HepG2 (cell line): ENCODE results near the gene GRAMD1A. TPM values are rescaled to one million over a fixed set of nuclear protein-coding genes. Genes with fewer than 3 reads are reported as not detected.

Experiments
- ATAC-seq: fragments of 200-7000 bp; cut with Tn5 transposase; 3 replicates; pipeline ENCODE4 v1.9.1; 2020; ENCODE audit warnings: mild to moderate bottlenecking, moderate library complexity
- BruUV-seq: library from RNA; stranded (reverse); fragments of 400-500 nt; replicated peaks from 2 replicates; lab custom pipeline; 2021; lab: Mats Ljungman, UMichigan
- CTCF ChIA-PET: fragments of 300-600 bp; formaldehyde crosslinking; extraction: SDS; loops from one replicate; lab custom pipeline; 2021; ENCODE audit warnings: low total read pairs, inconsistent platforms, low intra/inter-chr PET ratio; lab: Yijun Ruan, JAX
- POLR2A ChIA-PET: fragments of 350-600 bp; sonication (Branson Sonifier 250); formaldehyde crosslinking; loops from one replicate; lab custom pipeline; 2020; ENCODE audit warnings: antibody characterized with exemption, inconsistent platforms; lab: Yijun Ruan, JAX
- DNase-seq: peaks from one replicate; pipeline ENCODE4 v3.0.0-alpha.2; 2015; ENCODE audit warnings: low spot score
- FAIRE-seq: peaks from 3 replicates; lab custom pipeline; 2011; peaks lifted over from hg19 to GRCh38; lab: Jason Lieb, UNC
- H2AFZ ChIP-seq: one replicate; pipeline ENCODE4 v1.6.1; 2011; ENCODE audit warnings: low read length, inconsistent platforms
- H3K27ac ChIP-seq: fragments of 300-600 bp; 3 replicates; pipeline ENCODE4 v1.8.0; 2011; ENCODE audit warnings: mixed run types, mild to moderate bottlenecking, mixed read lengths, low read length, inconsistent platforms; ENCODE audit not compliant: insufficient read depth; ENCODE audit errors: extremely low read length
- H3K27me3 ChIP-seq, 2 experiments: fragments of 200-600 bp in 1 of 2; 2 replicates in 1 of 2; 3 replicates in 1 of 2; pipeline versions ENCODE4 v1.6.0 to v1.8.0; 2011; ENCODE audit warnings: low read length in 2 of 2, mild to moderate bottlenecking in 2 of 2, moderate library complexity in 2 of 2, inconsistent platforms in 1 of 2; ENCODE audit not compliant: insufficient read depth in 2 of 2, control insufficient read depth in 1 of 2
- H3K36me3 ChIP-seq, 2 experiments: fragments of 200-600 bp in 1 of 2; replicated peaks in 1 of 2; 2 replicates in 1 of 2; 3 replicates in 1 of 2; pipeline versions ENCODE4 v1.5.1 to v1.8.0; 2011; ENCODE audit warnings: low read length in 2 of 2, inconsistent platforms in 1 of 2; ENCODE audit not compliant: insufficient read depth in 2 of 2, control insufficient read depth in 1 of 2
- H3K4me1 ChIP-seq: 2 replicates; pipeline ENCODE4 v1.5.1; 2012; ENCODE audit warnings: low read length, inconsistent platforms; ENCODE audit not compliant: insufficient read depth
- H3K4me2 ChIP-seq: 2 replicates; pipeline ENCODE4 v1.6.0; 2011; ENCODE audit warnings: low read depth, low read length, inconsistent platforms
- H3K4me3 ChIP-seq, 3 experiments: fragments of 200-600 bp in 1 of 3; sonication (generic), shearing (Covaris generic) in 1 of 3; replicated peaks in 1 of 3; 2 replicates each; pipeline ENCODE4 v1.5.1; 2011 to 2016; ENCODE audit warnings: low read length in 3 of 3, inconsistent platforms in 2 of 3, low read depth in 2 of 3, mild to moderate bottlenecking in 2 of 3, control low read depth in 1 of 3, mixed read lengths in 1 of 3; ENCODE audit not compliant: insufficient read depth in 1 of 3
- H3K79me2 ChIP-seq: one replicate; pipeline ENCODE4 v1.6.1; 2011; ENCODE audit warnings: low read length, inconsistent platforms; ENCODE audit not compliant: insufficient read depth
- H3K9ac ChIP-seq: 2 replicates; pipeline ENCODE4 v1.6.0; 2011; ENCODE audit warnings: mild to moderate bottlenecking, low read depth, low read length, inconsistent platforms; ENCODE audit not compliant: insufficient read depth
- H3K9me3 ChIP-seq: 2 replicates; pipeline ENCODE4 v1.5.1; 2012; ENCODE audit warnings: mild to moderate bottlenecking, low read length
- H4K20me1 ChIP-seq: 2 replicates; pipeline ENCODE4 v1.6.0; 2011; ENCODE audit warnings: inconsistent platforms, mild to moderate bottlenecking, low read length, moderate library complexity; ENCODE audit not compliant: insufficient read depth
- CEBPZ ChIP-seq: IDR thresholded peaks from 2 replicates; pipeline ENCODE4 v1.6.1; 2012; ENCODE audit warnings: low read length, improper control_type of control experiment
- CENPX ChIP-seq: sonication (generic); formaldehyde crosslinking; IDR thresholded peaks from 2 replicates; pipeline ENCODE4 v1.9.0; 2021; ENCODE audit warnings: mild to moderate bottlenecking, missing genetic modification reagents, moderate library complexity
- GZF1 ChIP-seq: sonication (generic); formaldehyde crosslinking; IDR thresholded peaks from 2 replicates; pipeline ENCODE4 v1.5.1; 2020; ENCODE audit warnings: mild to moderate bottlenecking, missing genetic modification reagents
- HMG20A ChIP-seq: IDR thresholded peaks from 2 replicates; pipeline ENCODE4 v1.6.1; 2016; ENCODE audit warnings: borderline replicate concordance
- MXD4 ChIP-seq: IDR thresholded peaks from 2 replicates; pipeline ENCODE4 v1.6.1; 2016; ENCODE audit warnings: mild to moderate bottlenecking, missing biosample characterization, missing genetic modification reagents
- POLR2AphosphoS5 ChIP-seq: IDR thresholded peaks from 2 replicates; pipeline ENCODE4 v1.6.1; 2012; ENCODE audit warnings: low read depth, low read length
- POLR2G ChIP-seq: fragments of 200-400 bp; formaldehyde crosslinking; IDR thresholded peaks from 2 replicates; pipeline ENCODE4 v1.6.1; 2018; ENCODE audit warnings: mild to moderate bottlenecking, low read depth, low read length, moderate library complexity
- RFX5 ChIP-seq: IDR thresholded peaks from 2 replicates; pipeline ENCODE4 v1.6.1; 2011; ENCODE audit warnings: low read depth, low read length, improper control_type of control experiment
- RFXAP ChIP-seq: sonication (generic); formaldehyde crosslinking; IDR thresholded peaks from 2 replicates; pipeline ENCODE4 v1.4.0; 2020; ENCODE audit warnings: missing genetic modification reagents, borderline replicate concordance
- SNRNP70 ChIP-seq: fragments of 200-400 bp; formaldehyde crosslinking; IDR thresholded peaks from 2 replicates; pipeline ENCODE4 v1.6.1; 2017; ENCODE audit warnings: mild to moderate bottlenecking, low read depth, low read length, moderate library complexity
- ZBTB21 ChIP-seq: sonication (generic); formaldehyde crosslinking; IDR thresholded peaks from 2 replicates; pipeline ENCODE4 v1.4.0; 2020; ENCODE audit warnings: missing genetic modification reagents
- ZFP90 ChIP-seq: sonication (generic); formaldehyde crosslinking; IDR thresholded peaks from 2 replicates; pipeline ENCODE4 v1.8.0; 2022; ENCODE audit warnings: missing genetic modification reagents, mild to moderate bottlenecking, inconsistent platforms, borderline replicate concordance
- ZNF121 ChIP-seq: sonication (generic); formaldehyde crosslinking; IDR thresholded peaks from 2 replicates; pipeline ENCODE4 v1.5.0; 2020; ENCODE audit warnings: mild to moderate bottlenecking, missing genetic modification reagents
- ZNF337 ChIP-seq: sonication (generic); formaldehyde crosslinking; IDR thresholded peaks from 2 replicates; pipeline ENCODE4 v1.5.1; 2020; ENCODE audit warnings: missing genetic modification reagents, low read depth, mild to moderate bottlenecking, borderline replicate concordance
- ZNF34 ChIP-seq: sonication (generic); formaldehyde crosslinking; IDR thresholded peaks from 2 replicates; pipeline ENCODE4 v1.4.0; 2020; ENCODE audit warnings: mild to moderate bottlenecking, missing genetic modification reagents, borderline replicate concordance
- ZNF563 ChIP-seq: sonication (generic); formaldehyde crosslinking; IDR thresholded peaks from 2 replicates; pipeline ENCODE4 v1.8.0; 2022; ENCODE audit warnings: mild to moderate bottlenecking, moderate library complexity, missing genetic modification reagents
- ZNF644 ChIP-seq: IDR thresholded peaks from 2 replicates; pipeline ENCODE4 v1.6.1; 2016; ENCODE audit warnings: low read depth
- WGBS: methylation state at CpG from one replicate; pipeline ENCODE4 v1.1.6; 2017; ENCODE audit warnings: low lambda C conversion rate; 5-methylcytosine and 5-hydroxymethylcytosine counted together
- in situ Hi-C: cut with HindIII; loops from 2 replicates; pipeline ENCODE4 v1.10.0; 2017; ENCODE audit warnings: low pct_unique_long_range_greater_than_20kb; ENCODE audit not compliant: extremely low pct_ligation_motif_present
- intact Hi-C: fragments of 100-400 bp; cut with micrococcal nuclease; formaldehyde crosslinking; loops from one replicate; pipeline ENCODE4 v1.10.0; 2022; ENCODE audit not compliant: unreplicated experiment
- polyA plus RNA-seq, 8 experiments: library from polyadenylated mRNA; depleted of rRNA in 3 of 8; stranded (reverse) in 7 of 8; unstranded in 1 of 8; fragments of >200 nt; fragmentation: Illumina TruSeq in 4 of 8; extraction: Trizol in 4 of 8; gene quantifications; 2 replicates each; pipeline versions ENCODE4 v1.2.1 to v1.2.3, GENCODE V29; 2011 to 2016; ENCODE audit warnings: low read depth in 4 of 8, missing spikeins in 1 of 8, mixed read lengths in 1 of 8; ENCODE audit not compliant: insufficient read depth in 1 of 8
- total RNA-seq, 5 experiments: library from RNA; depleted of rRNA; stranded (reverse); fragments of >200 nt; fragmentation: Illumina TruSeq; extraction: Trizol; gene quantifications; 2 replicates each; pipeline ENCODE4 v1.2.3, GENCODE V29; 2016; ENCODE audit warnings: low read depth in 1 of 5
- TF ChIP-seq, protein P1 (sequence below): fragments of 450-650 bp; IDR thresholded peaks from 2 replicates; pipeline ENCODE4 v1.6.1; 2017
- TF ChIP-seq, protein P2 (sequence below): sonication (generic); formaldehyde crosslinking; IDR thresholded peaks from 2 replicates; pipeline ENCODE4 v1.5.0; 2020; ENCODE audit warnings: mild to moderate bottlenecking, missing genetic modification reagents, borderline replicate concordance

The GRAMD1A gene
- total and polyA plus RNA-seq, 2 of the 13 experiments (the other 11 are each of a cell fraction or from before 2014, with no cell fraction given), result 14.7 to 181 TPM

- ChIA-PET CTCF (no interaction called here), POLR2A (no interaction called here)
- Histone ChIP-seq H3K9me3 (no peaks in the 10 kb centered on the region), H3K27me3 (no peaks in the 10 kb centered on the region), H2AFZ (no peak overlapping the region), H4K20me1 (peaks cover 5% of the 10 kb centered on the region; the same call in 1 of the 2 replicates), H3K4me1 (peaks cover 7% of the 10 kb centered on the region), H3K27ac (no peak overlapping the region), H3K79me2 (no peaks in the 10 kb centered on the region), H3K4me3 (no peak overlapping the region), H3K9ac (no peak overlapping the region), H3K36me3 (peaks cover 3% of the 10 kb centered on the region in 2 experiments; a peak in 1 of 5 replicates), H3K4me2 (no peak overlapping the region)
- no peak for DNase-seq
- peak; percentile 12 for FAIRE-seq
- 95% methylated on average over 7 of the region's 7 CpGs for WGBS
- in situ Hi-C loops (no loop called here), intact Hi-C loops (no loop called here)
- BruUV-seq, result no TSS peak
- TF ChIP-seq ZNF563 (CRISPR knock-in tag), result no peak
- TF ChIP-seq, protein P1, sequence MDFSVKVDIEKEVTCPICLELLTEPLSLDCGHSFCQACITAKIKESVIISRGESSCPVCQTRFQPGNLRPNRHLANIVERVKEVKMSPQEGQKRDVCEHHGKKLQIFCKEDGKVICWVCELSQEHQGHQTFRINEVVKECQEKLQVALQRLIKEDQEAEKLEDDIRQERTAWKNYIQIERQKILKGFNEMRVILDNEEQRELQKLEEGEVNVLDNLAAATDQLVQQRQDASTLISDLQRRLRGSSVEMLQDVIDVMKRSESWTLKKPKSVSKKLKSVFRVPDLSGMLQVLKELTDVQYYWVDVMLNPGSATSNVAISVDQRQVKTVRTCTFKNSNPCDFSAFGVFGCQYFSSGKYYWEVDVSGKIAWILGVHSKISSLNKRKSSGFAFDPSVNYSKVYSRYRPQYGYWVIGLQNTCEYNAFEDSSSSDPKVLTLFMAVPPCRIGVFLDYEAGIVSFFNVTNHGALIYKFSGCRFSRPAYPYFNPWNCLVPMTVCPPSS, result no peak
- TF ChIP-seq ZBTB21 (CRISPR knock-in tag), result no peak
- no peak for TF ChIP-seq ZNF34
- no peak for TF ChIP-seq MXD4 (CRISPR knock-in tag)
- TF ChIP-seq RFX5, result no peak
- TF ChIP-seq ZFP90 (CRISPR knock-in tag), result no peak
- no peak for TF ChIP-seq HMG20A
- no peak for TF ChIP-seq GZF1
- TF ChIP-seq ZNF121, result peak; percentile 92
- peak; percentile 33; the same call in 1 of the 2 replicates for TF ChIP-seq POLR2AphosphoS5
- no peak for TF ChIP-seq ZNF644 (CRISPR knock-in tag)
- TF ChIP-seq, protein P2, sequence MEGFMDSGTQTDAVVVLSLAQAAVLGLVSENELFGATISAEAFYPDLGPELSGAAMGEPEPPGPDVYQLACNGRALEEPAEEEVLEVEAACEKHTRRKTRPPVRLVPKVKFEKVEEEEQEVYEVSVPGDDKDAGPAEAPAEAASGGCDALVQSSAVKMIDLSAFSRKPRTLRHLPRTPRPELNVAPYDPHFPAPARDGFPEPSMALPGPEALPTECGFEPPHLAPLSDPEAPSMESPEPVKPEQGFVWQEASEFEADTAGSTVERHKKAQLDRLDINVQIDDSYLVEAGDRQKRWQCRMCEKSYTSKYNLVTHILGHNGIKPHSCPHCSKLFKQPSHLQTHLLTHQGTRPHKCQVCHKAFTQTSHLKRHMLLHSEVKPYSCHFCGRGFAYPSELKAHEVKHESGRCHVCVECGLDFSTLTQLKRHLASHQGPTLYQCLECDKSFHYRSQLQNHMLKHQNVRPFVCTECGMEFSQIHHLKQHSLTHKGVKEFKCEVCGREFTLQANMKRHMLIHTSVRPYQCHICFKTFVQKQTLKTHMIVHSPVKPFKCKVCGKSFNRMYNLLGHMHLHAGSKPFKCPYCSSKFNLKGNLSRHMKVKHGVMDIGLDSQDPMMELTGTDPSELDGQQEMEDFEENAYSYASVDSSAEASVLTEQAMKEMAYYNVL (CRISPR knock-in tag), result no peak
- no peak for TF ChIP-seq SNRNP70
- peak; percentile 15; the same call in 1 of the 2 replicates for TF ChIP-seq POLR2G
- TF ChIP-seq CEBPZ, result no peak
- TF ChIP-seq CENPX (CRISPR knock-in tag), result no peak
- no peak for TF ChIP-seq RFXAP (CRISPR knock-in tag)
- TF ChIP-seq ZNF337 (CRISPR knock-in tag), result no peak
- no peak for ATAC-seq
Observed at GRCh38 chr19:35061583-35062373, 61.7 kb downstream of the GRAMD1A start.
